Neural cell (in vitro differentiated cells): ENCODE results near the gene CD226. TPM values are rescaled to one million over a fixed set of nuclear protein-coding genes. Genes with fewer than 3 reads are reported as not detected.

Experiments used
- H2AFZ ChIP-seq: fragments of 200-600, 300-800 bp; sonication (generic), shearing (Covaris generic); 2 replicates; pipeline ENCODE4 v1.6.0; 2014; ENCODE audit warnings: low read depth, mild to moderate bottlenecking, antibody characterized with exemption, low read length, moderate library complexity
- H3F3A ChIP-seq: fragments of 200-600 bp; shearing (Covaris generic); 2 replicates; pipeline ENCODE4 v1.6.1; 2016; ENCODE audit warnings: mild to moderate bottlenecking, moderate library complexity, mixed read lengths, antibody characterized with exemption, low read length; ENCODE audit not compliant: insufficient read depth, poor library complexity, severe bottlenecking
- H3K27ac ChIP-seq: fragments of 200-600, 300-800 bp; sonication (generic), shearing (Covaris generic); 2 replicates; pipeline ENCODE4 v1.5.1; 2014; ENCODE audit warnings: mild to moderate bottlenecking, low read length, moderate library complexity
- H3K27me3 ChIP-seq: fragments of 300-800, 200-600 bp; sonication (generic), shearing (Covaris generic); 2 replicates; pipeline ENCODE4 v1.6.0; 2014; ENCODE audit warnings: mild to moderate bottlenecking, low read depth, low read length, moderate library complexity; ENCODE audit not compliant: insufficient read depth
- H3K36me3 ChIP-seq: fragments of 300-800, 200-600 bp; sonication (generic), shearing (Covaris generic); 2 replicates; pipeline ENCODE4 v1.5.1; 2014; ENCODE audit warnings: mild to moderate bottlenecking, antibody characterized with exemption, low read length, moderate library complexity; ENCODE audit not compliant: insufficient read depth
- H3K4me2 ChIP-seq: fragments of 300-800, 200-600 bp; sonication (generic), shearing (Covaris generic); 2 replicates; pipeline ENCODE4 v1.6.0; 2014; ENCODE audit warnings: mild to moderate bottlenecking, low read length
- H3K4me3 ChIP-seq: fragments of 300-800, 200-600 bp; sonication (generic), shearing (Covaris generic); 2 replicates; pipeline ENCODE4 v1.5.1; 2014; ENCODE audit warnings: mild to moderate bottlenecking, low read length, moderate library complexity
- H3K79me2 ChIP-seq: fragments of 200-600 bp; shearing (Covaris generic); replicated peaks from 2 replicates; pipeline ENCODE4 v1.6.0; 2014; ENCODE audit warnings: mild to moderate bottlenecking, low read length, moderate library complexity; ENCODE audit not compliant: insufficient read depth
- H3K9ac ChIP-seq: fragments of 300-800, 200-600 bp; sonication (generic), shearing (Covaris generic); 2 replicates; pipeline ENCODE4 v1.6.1; 2016; ENCODE audit warnings: mild to moderate bottlenecking, low read length, mixed read lengths
- H3K9me2 ChIP-seq: fragments of 200-600 bp; shearing (Covaris generic); 2 replicates; pipeline ENCODE4 v1.6.1; 2016; ENCODE audit warnings: mild to moderate bottlenecking, low read length, mixed read lengths; ENCODE audit not compliant: insufficient read depth
- H3K9me3 ChIP-seq: fragments of 200-600, 300-800 bp; sonication (generic), shearing (Covaris generic); 2 replicates; pipeline ENCODE4 v1.6.1; 2016; ENCODE audit warnings: mild to moderate bottlenecking, mixed run types, low read length, moderate library complexity, mixed read lengths
- H4K20me1 ChIP-seq: fragments of 200-600 bp; shearing (Covaris generic); 2 replicates; pipeline ENCODE4 v1.6.1; 2016; ENCODE audit warnings: mild to moderate bottlenecking, mixed run types; ENCODE audit not compliant: insufficient read depth
- EP300 ChIP-seq: fragments of 450-650 bp; conservative IDR thresholded peaks from 2 replicates; pipeline ENCODE4 v1.6.1; 2014; ENCODE audit warnings: antibody characterized with exemption, mild to moderate bottlenecking, moderate library complexity; ENCODE audit not compliant: poor library complexity, severe bottlenecking
- EZH2 ChIP-seq: fragments of 200-600, 300-800 bp; shearing (Covaris generic), sonication (generic); IDR thresholded peaks from 2 replicates; pipeline ENCODE4 v1.6.1; 2014; ENCODE audit warnings: antibody characterized with exemption, low read length, borderline replicate concordance, mild to moderate bottlenecking; ENCODE audit not compliant: insufficient read depth, poor library complexity, severe bottlenecking
- MXI1 ChIP-seq: fragments of 450-650 bp; conservative IDR thresholded peaks from 2 replicates; pipeline ENCODE4 v1.6.1; 2014; ENCODE audit warnings: antibody characterized with exemption, mild to moderate bottlenecking; ENCODE audit not compliant: poor library complexity, severe bottlenecking
- POLR2AphosphoS5 ChIP-seq: IDR thresholded peaks from 2 replicates; pipeline ENCODE4 v1.6.1; 2012
- RAD21 ChIP-seq: fragments of 450-650 bp; conservative IDR thresholded peaks from 2 replicates; pipeline ENCODE4 v1.6.1; 2014; ENCODE audit warnings: antibody characterized with exemption, mild to moderate bottlenecking, moderate library complexity
- REST ChIP-seq: IDR thresholded peaks from 2 replicates; pipeline ENCODE4 v1.6.1; 2012; ENCODE audit warnings: borderline replicate concordance
- SMC3 ChIP-seq: fragments of 450-650 bp; conservative IDR thresholded peaks from 2 replicates; pipeline ENCODE4 v1.6.1; 2014; ENCODE audit warnings: antibody characterized with exemption, mild to moderate bottlenecking, moderate library complexity; ENCODE audit not compliant: poor library complexity
- TAF1 ChIP-seq: IDR thresholded peaks from 2 replicates; pipeline ENCODE4 v1.6.1; 2012; ENCODE audit warnings: low read depth
- polyA plus RNA-seq: library from polyadenylated mRNA; depleted of rRNA; stranded (reverse); fragments of >200 nt; gene quantifications from 2 replicates; pipeline ENCODE4 v1.2.3, GENCODE V29; 2014
- TF ChIP-seq, protein P1 (sequence below): fragments of 450-650 bp; IDR thresholded peaks from 2 replicates; pipeline ENCODE4 v1.5.1; 2014; ENCODE audit warnings: antibody characterized with exemption, mild to moderate bottlenecking, moderate library complexity; ENCODE audit not compliant: poor library complexity, severe bottlenecking

The CD226 gene
- polyA plus RNA-seq, 1 donor from 2014 or later: 0.11 TPM

DNA sequence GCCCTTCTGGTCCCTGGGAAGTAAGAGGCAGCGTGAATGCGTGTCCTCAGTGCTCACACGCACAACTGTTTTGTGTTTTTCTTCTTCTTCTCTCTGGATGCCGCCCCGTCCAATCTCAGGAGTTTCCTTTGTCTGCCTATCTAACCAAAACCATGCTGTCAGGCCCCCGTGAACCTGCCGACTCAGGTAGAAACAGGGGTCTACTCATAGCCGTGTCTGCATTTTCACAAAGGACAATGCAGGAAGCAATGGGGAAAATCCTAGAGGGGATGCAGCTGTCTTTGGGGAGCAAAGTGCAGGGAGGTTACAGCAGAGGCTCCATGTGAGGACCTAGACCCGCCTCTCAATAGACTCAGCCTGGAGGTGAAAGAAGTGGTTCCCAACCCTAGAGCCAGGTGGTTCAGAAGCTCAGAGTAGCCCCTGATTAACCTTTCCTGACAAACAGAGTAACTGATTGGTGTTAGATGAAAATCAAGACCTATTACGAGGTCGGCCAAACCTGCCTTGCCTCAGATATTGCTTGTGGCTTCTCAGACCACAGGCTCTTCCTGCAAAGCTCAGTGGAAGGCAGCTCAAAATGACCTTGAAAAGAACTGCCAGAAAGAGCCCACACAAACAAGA lies 49.3 kb downstream of the CD226 start:
- H3F3A ChIP-seq: no peaks in the 10 kb centered on the region
- H3K9me3 ChIP-seq: no peaks in the 10 kb centered on the region
- no peaks in the 10 kb centered on the region for H3K27me3 ChIP-seq
- no peaks in the 10 kb centered on the region for H3K9me2 ChIP-seq
- no peaks in the 10 kb centered on the region for H3K36me3 ChIP-seq
- no peak for TF ChIP-seq RAD21
- no peak for TF ChIP-seq EP300
- TF ChIP-seq REST: no peak
- TF ChIP-seq, protein P1, sequence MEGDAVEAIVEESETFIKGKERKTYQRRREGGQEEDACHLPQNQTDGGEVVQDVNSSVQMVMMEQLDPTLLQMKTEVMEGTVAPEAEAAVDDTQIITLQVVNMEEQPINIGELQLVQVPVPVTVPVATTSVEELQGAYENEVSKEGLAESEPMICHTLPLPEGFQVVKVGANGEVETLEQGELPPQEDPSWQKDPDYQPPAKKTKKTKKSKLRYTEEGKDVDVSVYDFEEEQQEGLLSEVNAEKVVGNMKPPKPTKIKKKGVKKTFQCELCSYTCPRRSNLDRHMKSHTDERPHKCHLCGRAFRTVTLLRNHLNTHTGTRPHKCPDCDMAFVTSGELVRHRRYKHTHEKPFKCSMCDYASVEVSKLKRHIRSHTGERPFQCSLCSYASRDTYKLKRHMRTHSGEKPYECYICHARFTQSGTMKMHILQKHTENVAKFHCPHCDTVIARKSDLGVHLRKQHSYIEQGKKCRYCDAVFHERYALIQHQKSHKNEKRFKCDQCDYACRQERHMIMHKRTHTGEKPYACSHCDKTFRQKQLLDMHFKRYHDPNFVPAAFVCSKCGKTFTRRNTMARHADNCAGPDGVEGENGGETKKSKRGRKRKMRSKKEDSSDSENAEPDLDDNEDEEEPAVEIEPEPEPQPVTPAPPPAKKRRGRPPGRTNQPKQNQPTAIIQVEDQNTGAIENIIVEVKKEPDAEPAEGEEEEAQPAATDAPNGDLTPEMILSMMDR: no peak
- no peak for TF ChIP-seq EZH2
- H3K4me3 ChIP-seq: no peak overlapping the region
- H3K27ac ChIP-seq: no peak overlapping the region
- H3K4me2 ChIP-seq: no peak overlapping the region
- H2AFZ ChIP-seq: no peak overlapping the region
- H4K20me1 ChIP-seq: no peaks in the 10 kb centered on the region
- no peaks in the 10 kb centered on the region for H3K79me2 ChIP-seq
- H3K9ac ChIP-seq: no peak overlapping the region

DNA sequence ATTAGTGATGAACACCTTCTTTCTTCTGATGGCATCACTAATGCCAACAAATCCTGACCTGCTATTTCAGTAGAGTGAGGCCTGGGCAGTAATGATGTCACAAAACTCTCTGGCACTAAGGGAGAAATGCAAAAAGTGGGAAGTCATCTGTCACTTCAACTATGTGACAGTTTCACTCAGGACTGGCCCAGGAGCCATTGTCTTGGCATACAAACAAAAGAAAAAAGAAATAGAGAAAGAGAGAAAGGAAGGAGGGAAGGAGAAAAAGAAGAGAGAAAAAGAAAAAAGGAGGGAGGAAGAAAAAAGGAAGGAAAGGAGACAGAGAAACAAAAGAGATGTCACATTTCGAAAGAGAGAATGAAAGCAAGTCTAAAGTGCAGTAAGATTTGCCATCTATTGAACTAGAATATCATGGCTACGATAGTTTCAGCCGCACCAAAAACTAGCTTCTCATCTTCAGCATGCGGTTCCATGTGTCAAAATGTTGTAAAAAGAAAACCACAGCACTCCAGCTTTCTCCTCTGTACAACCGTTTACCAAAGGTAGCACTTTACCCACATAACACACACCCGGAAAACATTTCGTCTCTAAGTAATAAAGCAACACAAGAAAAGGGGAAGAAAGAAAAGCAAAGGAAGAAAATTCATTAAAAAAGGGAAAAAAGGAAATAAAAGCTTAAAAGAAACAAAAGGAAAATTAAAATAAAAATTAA lies 50.1 kb downstream of the CD226 start:
- H3K27me3 ChIP-seq: no peaks in the 10 kb centered on the region
- H3K9me3 ChIP-seq: no peaks in the 10 kb centered on the region
- H3K79me2 ChIP-seq: no peaks in the 10 kb centered on the region
- no peaks in the 10 kb centered on the region for H3K9me2 ChIP-seq
- TF ChIP-seq MXI1: no peak
- TF ChIP-seq POLR2AphosphoS5: no peak
- TF ChIP-seq EZH2: no peak
- TF ChIP-seq, protein P1: no peak
- no peak for TF ChIP-seq RAD21
- no peak for TF ChIP-seq EP300
- TF ChIP-seq SMC3: no peak
- TF ChIP-seq TAF1: no peak
- no peak for TF ChIP-seq REST
- no peak overlapping the region for H3K4me3 ChIP-seq
- no peak overlapping the region for H3K4me2 ChIP-seq
- H3K36me3 ChIP-seq: no peaks in the 10 kb centered on the region
- no peak overlapping the region for H2AFZ ChIP-seq
- no peaks in the 10 kb centered on the region for H4K20me1 ChIP-seq
- no peak overlapping the region for H3K27ac ChIP-seq
- H3F3A ChIP-seq: no peaks in the 10 kb centered on the region
- H3K9ac ChIP-seq: no peak overlapping the region
